AG10803 (cell line): ENCODE results near the gene RRAD.

Source experiments
- DNase-seq: peaks from one replicate; pipeline ENCODE4 v3.0.0; 2010; ENCODE audit warnings: low read depth
- H3K4me3 ChIP-seq: 2 replicates; pipeline ENCODE4 v1.5.1; 2011; ENCODE audit warnings: mild to moderate bottlenecking, low read length, control low read depth
- CTCF ChIP-seq: conservative IDR thresholded peaks from 2 replicates; pipeline ENCODE4 v1.5.1; 2011; ENCODE audit warnings: mild to moderate bottlenecking, low read length, control low read depth, inconsistent platforms

RRAD gene

GRCh38 chr16:66919569-66920298 lies 5.6 kb downstream of the RRAD start:
- DNase-seq: no peak
- no peak for TF ChIP-seq CTCF
- no peak overlapping the region for H3K4me3 ChIP-seq

- no peak within 1 kb of the TSS for H3K4me3 ChIP-seq
- no peak for TF ChIP-seq CTCF
- DNase-seq: no peak
Observed at GRCh38 chr16:66918803-66919568, 6.3 kb downstream of the RRAD start, which contains the start of gene CDH16. Gene CDH16, minus strand, starts transcription at chr16:66918885. Its CDS starts 820 bp downstream, at chr16:66918065.

- DNase-seq: no peak
- TF ChIP-seq CTCF: no peak
- no peak overlapping the region for H3K4me3 ChIP-seq
Observed at GRCh38 chr16:66918355-66918754, 7.0 kb downstream of the RRAD start.

GRCh38 chr16:66917741-66918140 lies 7.6 kb downstream of the RRAD start:
- TF ChIP-seq CTCF: no peak
- no peak overlapping the region for H3K4me3 ChIP-seq
- DNase-seq: no peak

- no peak for DNase-seq
- no peak for TF ChIP-seq CTCF
Observed at GRCh38 chr16:66916518-66916917, 8.8 kb downstream of the RRAD start.

GRCh38 chr16:66915041-66915440 lies 10.3 kb downstream of the RRAD start:
- no peak overlapping the region for H3K4me3 ChIP-seq
- no peak for TF ChIP-seq CTCF
- no peak for DNase-seq

More at GRCh38 chr16:66916518-66916917, 8.8 kb downstream of the RRAD start:
- no peak overlapping the region for H3K4me3 ChIP-seq

GRCh38 chr16:66914541-66914940 lies 10.8 kb downstream of the RRAD start:
- DNase-seq: no peak
- TF ChIP-seq CTCF: no peak
- no peak overlapping the region for H3K4me3 ChIP-seq
